Psoas muscle (tissue), 8 donors: ENCODE results near the gene CCDC88C. TPM values are rescaled to one million over a fixed set of nuclear protein-coding genes. Genes with fewer than 3 reads are reported as not detected.

Source experiments
- ATAC-seq, 4 donors: fragments of 200-7000 bp; cut with Tn5 transposase; one replicate each; pipeline ENCODE4 v1.9.1; 2020; ENCODE audit warnings: moderate library complexity in 3 of 4, mild to moderate bottlenecking in 2 of 4
- DNase-seq, 2 donors: peaks; one replicate each; pipeline ENCODE4 v3.0.0-alpha.2; 2020
- H3K27ac ChIP-seq: fragments of 200-600 bp; one replicate; pipeline ENCODE4 v1.8.0; 2022
- H3K27me3 ChIP-seq, 3 donors: fragments of 200-600 bp in 1 of 3; one replicate each; pipeline versions ENCODE4 v1.6.1 to v1.8.0; 2013 to 2022; ENCODE audit warnings: low read length in 2 of 3, mild to moderate bottlenecking in 2 of 3, moderate library complexity in 1 of 3; ENCODE audit not compliant: insufficient read depth in 3 of 3
- H3K36me3 ChIP-seq, 2 donors: fragments of 200-600 bp in 1 of 2; one replicate each; pipeline versions ENCODE4 v1.6.1 to v1.8.0; 2013 to 2022; ENCODE audit warnings: low read depth in 1 of 2, mild to moderate bottlenecking in 1 of 2, moderate library complexity in 1 of 2; ENCODE audit not compliant: insufficient read depth in 1 of 2
- H3K4me1 ChIP-seq: fragments of 200-600 bp; one replicate; pipeline ENCODE4 v1.8.0; 2022
- H3K4me3 ChIP-seq: fragments of 200-600 bp; one replicate; pipeline ENCODE4 v1.8.0; 2022; ENCODE audit warnings: mild to moderate bottlenecking
- H3K9me3 ChIP-seq: fragments of 200-600 bp; one replicate; pipeline ENCODE4 v1.8.0; 2022
- CTCF ChIP-seq: fragments of 200-600 bp; IDR thresholded peaks from one replicate; pipeline ENCODE4 v1.8.0; 2022; ENCODE audit warnings: antibody characterized with exemption
- WGBS, 3 donors: extraction: QIAGEN DNeasy Blood & Tissue Kit; methylation state at CpG; one replicate each; pipeline versions ENCODE4 v1.1.6 to v1.1.7; 2013; 5-methylcytosine and 5-hydroxymethylcytosine counted together
- intact Hi-C, 2 donors: fragments of 100-400 bp; cut with DNase I; formaldehyde crosslinking; loops; one replicate each; pipeline versions ENCODE4 v1.11.0 to v1.14.2; 2022
- polyA plus RNA-seq, 3 donors: library from polyadenylated mRNA; stranded (reverse); fragments of 200-250 nt; gene quantifications; one replicate each; pipeline ENCODE4 v1.2.3, GENCODE V29; 2013
- total RNA-seq, 4 donors: library from RNA; stranded (reverse); fragmentation: NEBNext Ultra II Directional in 2 of 4; extraction: Animal tissue kit (Norgen Biotek cat#: 25700) in 2 of 4; gene quantifications; one replicate each; pipeline versions ENCODE4 v1.2.1 to v1.2.4, GENCODE V29; 2021 to 2023
- donor health status: healthy with polysubstance abuse.
- donor health status: DM: no; HTN: no; CAD: no; lungs with moderate emphysema.
- donor health status: Bipolar disorder and iron deficiency.
- donor health status: healthy.
- donor health status: DM: yes; HTN: yes; CAD: no.
- donor health status: DM: no; HTN: no; CAD: no.
- donor health status: DM: no; HTN: no; CAD: no.
- donor health status: DM: yes; HTN: yes; CAD: no.

CCDC88C gene
- total and polyA plus RNA-seq, 7 donors: 0.49 to 3.9 (median 2.4) TPM

GRCh38 chr14:91367173-91368171 lies 50.1 kb downstream of the CCDC88C start:
- Histone ChIP-seq H3K9me3 (no peaks in the 10 kb centered on the region), H3K4me1 (no peaks in the 10 kb centered on the region), H3K4me3 (no peak overlapping the region), H3K27ac (no peak overlapping the region), H3K27me3 (no peaks in the 10 kb centered on the region), H3K36me3 (no peaks in the 10 kb centered on the region)
- no peak for DNase-seq
- intact Hi-C loops: no loop called here
- WGBS, 3 donors: 74 to 81% (median 79%) methylated on average over 22 of the region's 22 CpGs
- no peak for TF ChIP-seq CTCF
- ATAC-seq: no peak

GRCh38 chr14:91366749-91367148 lies 50.9 kb downstream of the CCDC88C start:
- H3K27me3 ChIP-seq: no peaks in the 10 kb centered on the region
- 81 to 88% (median 85%) methylated on average over 6 of the region's 6 CpGs for WGBS, 3 donors
- H3K4me3 ChIP-seq: no peak overlapping the region
- H3K27ac ChIP-seq: no peak overlapping the region
- no peaks in the 10 kb centered on the region for H3K4me1 ChIP-seq
- H3K9me3 ChIP-seq: no peaks in the 10 kb centered on the region
- intact Hi-C loops: no loop called here
- no peaks in the 10 kb centered on the region for H3K36me3 ChIP-seq
- no peak for TF ChIP-seq CTCF
- ATAC-seq (no peak), DNase-seq (no peak)

GRCh38 chr14:91365552-91365951 lies 52.1 kb downstream of the CCDC88C start:
- no peak for TF ChIP-seq CTCF
- H3K27ac ChIP-seq: no peak overlapping the region
- DNase-seq: no peak
- H3K9me3 ChIP-seq: no peaks in the 10 kb centered on the region
- ATAC-seq: no peak
- no peaks in the 10 kb centered on the region for H3K27me3 ChIP-seq
- H3K36me3 ChIP-seq: no peaks in the 10 kb centered on the region
- 77 to 81% (median 78%) methylated on average over 6 of the region's 6 CpGs for WGBS, 3 donors
- H3K4me3 ChIP-seq: no peak overlapping the region
- intact Hi-C loops: loop anchor here in 1 of 2 donors (1.0 kb wide), 1 partner anchor 37 kb away; no protein-coding TSS in a partner anchor
- no peaks in the 10 kb centered on the region for H3K4me1 ChIP-seq

GRCh38 chr14:91364524-91365270 lies 52.9 kb downstream of the CCDC88C start:
- DNase-seq (no peak), ATAC-seq (no peak)
- Histone ChIP-seq H3K36me3 (no peaks in the 10 kb centered on the region), H3K4me1 (no peaks in the 10 kb centered on the region), H3K9me3 (no peaks in the 10 kb centered on the region), H3K4me3 (no peak overlapping the region), H3K27ac (no peak overlapping the region), H3K27me3 (no peaks in the 10 kb centered on the region)
- WGBS, 3 donors: 89% methylated on average over 13 of the region's 13 CpGs
- no peak for TF ChIP-seq CTCF
- intact Hi-C loops: loop anchor here in 1 of 2 donors (1.0 kb wide), 1 partner anchor 36 kb away; no protein-coding TSS in a partner anchor
